Epidermal melanocyte (primary cell): ENCODE data around the gene CPT1A.

Experiments used
- DNase-seq: peaks from one replicate; pipeline ENCODE4 v3.0.0; 2011; ENCODE audit warnings: low spot score; ENCODE audit not compliant: insufficient read length

The CPT1A gene

GRCh38 chr11:68759991-68760390, 81.7 kb downstream of the CPT1A start:
- no peak for DNase-seq

- no peak for DNase-seq
Observed at GRCh38 chr11:68757711-68758110, 84.0 kb downstream of the CPT1A start.

GRCh38 chr11:68756171-68756766, 85.4 kb downstream of the CPT1A start:
- DNase-seq, result no peak

- no peak for DNase-seq
Observed at GRCh38 chr11:68753300-68753699, 88.4 kb downstream of the CPT1A start.

GRCh38 chr11:68751331-68751856, 90.3 kb downstream of the CPT1A start, which contains the start of gene TESMIN:
TSS of gene TESMIN (minus strand) at chr11:68751520. CDS start at chr11:68750660, 860 bp downstream.
- peak; percentile 84 for DNase-seq

GRCh38 chr11:68751004-68751325, 90.8 kb downstream of the CPT1A start:
- DNase-seq, result no peak

GRCh38 chr11:68750195-68751003, 91.3 kb downstream of the CPT1A start:
- no peak for DNase-seq

- DNase-seq, result no peak
Observed at GRCh38 chr11:68749229-68750123, 92.2 kb downstream of the CPT1A start.

- no peak for DNase-seq
Observed at GRCh38 chr11:68748061-68748460, 93.7 kb downstream of the CPT1A start.

GRCh38 chr11:68743539-68743938, 98.2 kb downstream of the CPT1A start:
- no peak for DNase-seq

GRCh38 chr11:68741463-68741862, 100.3 kb downstream of the CPT1A start:
- no peak for DNase-seq

- DNase-seq, result no peak
Observed at GRCh38 chr11:68735646-68736045, 106.1 kb downstream of the CPT1A start.

GRCh38 chr11:68735125-68735524, 106.6 kb downstream of the CPT1A start:
- DNase-seq, result no peak

- no peak for DNase-seq
Observed at GRCh38 chr11:68734111-68734510, 107.6 kb downstream of the CPT1A start.

GRCh38 chr11:68727783-68728182, 113.9 kb downstream of the CPT1A start:
- DNase-seq, result no peak

GRCh38 chr11:68724293-68724692, 117.4 kb downstream of the CPT1A start:
- DNase-seq, result no peak

- DNase-seq, result no peak
Observed at GRCh38 chr11:68722143-68722542, 119.6 kb downstream of the CPT1A start.

GRCh38 chr11:68721075-68721474, 120.6 kb downstream of the CPT1A start:
- DNase-seq, result no peak

GRCh38 chr11:68715456-68716122, 126.1 kb downstream of the CPT1A start:
- no peak for DNase-seq

- no peak for DNase-seq
Observed at GRCh38 chr11:68714060-68714856, 127.5 kb downstream of the CPT1A start.
